HG02798 (cell line): Measurements from ENCODE around the gene SSBP4.
"Not testable (repeated sequence)": the region's sequence is repeated elsewhere in the genome, so short reads cannot be mapped to it uniquely, and the experiment has no call there.

ENCODE experiments used
- ATAC-seq: cut with Tn5 transposase; IDR thresholded peaks from one replicate; pipeline ENCODE4 v1.9.1; 2021; ENCODE audit warnings: mild to moderate bottlenecking; ENCODE audit not compliant: unreplicated experiment, poor library complexity

The SSBP4 gene

GRCh38 chr19:18419195-18419698, at the start of gene SSBP4:
TSS of gene SSBP4 (plus strand) at chr19:18419398. CDS start at chr19:18419649, 251 bp downstream.
- peak; percentile 63 for ATAC-seq

GRCh38 chr19:18373407-18373891, 45.7 kb upstream of the SSBP4 start:
- ATAC-seq = no peak

GRCh38 chr19:18373892-18374629, 45.1 kb upstream of the SSBP4 start:
- ATAC-seq = peak; percentile 87

DNA sequence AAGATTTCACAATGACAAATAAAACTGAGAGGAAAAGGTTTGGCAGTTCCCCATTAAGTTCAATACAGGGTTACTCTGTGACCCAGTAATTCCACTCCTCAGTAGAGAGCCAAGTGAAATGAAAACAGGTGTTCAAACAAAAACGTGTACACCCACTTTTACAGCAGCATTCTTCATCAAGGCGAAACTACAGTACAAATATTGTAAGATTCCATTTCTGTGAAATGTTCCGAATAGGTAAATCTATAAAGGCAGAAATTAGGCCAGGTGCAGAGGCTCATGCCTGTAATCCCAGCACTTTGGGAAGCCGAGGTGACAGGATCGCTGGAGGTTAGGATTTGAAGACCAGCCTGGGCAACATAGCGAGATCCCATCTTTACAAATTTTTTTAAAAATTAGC, 42.2 kb upstream of the SSBP4 start:
- ATAC-seq = no peak

GRCh38 chr19:18379803-18380747, 39.1 kb upstream of the SSBP4 start:
- no peak for ATAC-seq

- no peak for ATAC-seq
Observed at GRCh38 chr19:18380843-18381242, 38.4 kb upstream of the SSBP4 start.

- ATAC-seq = not testable (repeated sequence)
Observed at GRCh38 chr19:18383622-18384021, 35.6 kb upstream of the SSBP4 start.

- ATAC-seq = no peak
Observed at GRCh38 chr19:18384775-18385174, 34.4 kb upstream of the SSBP4 start.

GRCh38 chr19:18385359-18385674, 33.9 kb upstream of the SSBP4 start:
- no peak for ATAC-seq

GRCh38 chr19:18385675-18386542, 33.3 kb upstream of the SSBP4 start, which contains the start of gene GDF15:
TSS of gene GDF15 (plus strand) at chr19:18386158. CDS start at chr19:18386190, 32 bp downstream.
- ATAC-seq = no peak

DNA sequence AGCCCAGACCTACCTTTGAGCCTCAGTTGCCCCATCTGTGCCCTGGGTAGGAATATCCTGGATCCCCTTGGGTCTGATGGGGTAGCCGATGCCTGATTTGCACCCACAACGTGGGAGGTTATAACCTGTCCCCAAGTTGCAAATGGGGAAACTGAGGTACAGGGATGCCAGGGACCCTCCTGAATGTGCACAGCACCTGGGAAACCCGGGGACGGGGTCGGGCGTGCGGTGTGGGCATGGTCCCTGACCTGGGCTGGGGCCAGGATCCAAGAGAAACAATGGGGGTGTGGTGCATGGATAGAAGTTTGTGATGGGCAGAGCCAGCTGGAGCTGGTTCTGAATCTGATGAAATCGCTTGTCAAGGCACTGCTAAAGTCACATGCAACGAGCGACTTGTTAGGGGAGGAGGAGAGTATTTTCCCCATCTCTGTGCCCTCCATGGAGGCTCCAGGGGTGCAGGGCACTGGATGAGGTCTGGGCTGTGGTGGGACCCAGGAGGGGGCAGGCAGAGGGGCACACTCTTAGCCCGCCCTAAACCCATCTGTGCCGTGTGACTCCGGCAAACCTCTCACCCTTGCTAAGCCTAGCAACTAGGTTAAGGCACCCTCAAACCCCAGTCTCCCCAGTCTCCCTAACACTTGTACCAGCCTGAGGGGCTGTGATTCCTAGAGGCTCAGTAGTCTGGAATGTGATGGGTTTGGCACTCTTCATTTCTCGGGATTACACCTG, 32.5 kb upstream of the SSBP4 start:
- ATAC-seq = no peak

DNA sequence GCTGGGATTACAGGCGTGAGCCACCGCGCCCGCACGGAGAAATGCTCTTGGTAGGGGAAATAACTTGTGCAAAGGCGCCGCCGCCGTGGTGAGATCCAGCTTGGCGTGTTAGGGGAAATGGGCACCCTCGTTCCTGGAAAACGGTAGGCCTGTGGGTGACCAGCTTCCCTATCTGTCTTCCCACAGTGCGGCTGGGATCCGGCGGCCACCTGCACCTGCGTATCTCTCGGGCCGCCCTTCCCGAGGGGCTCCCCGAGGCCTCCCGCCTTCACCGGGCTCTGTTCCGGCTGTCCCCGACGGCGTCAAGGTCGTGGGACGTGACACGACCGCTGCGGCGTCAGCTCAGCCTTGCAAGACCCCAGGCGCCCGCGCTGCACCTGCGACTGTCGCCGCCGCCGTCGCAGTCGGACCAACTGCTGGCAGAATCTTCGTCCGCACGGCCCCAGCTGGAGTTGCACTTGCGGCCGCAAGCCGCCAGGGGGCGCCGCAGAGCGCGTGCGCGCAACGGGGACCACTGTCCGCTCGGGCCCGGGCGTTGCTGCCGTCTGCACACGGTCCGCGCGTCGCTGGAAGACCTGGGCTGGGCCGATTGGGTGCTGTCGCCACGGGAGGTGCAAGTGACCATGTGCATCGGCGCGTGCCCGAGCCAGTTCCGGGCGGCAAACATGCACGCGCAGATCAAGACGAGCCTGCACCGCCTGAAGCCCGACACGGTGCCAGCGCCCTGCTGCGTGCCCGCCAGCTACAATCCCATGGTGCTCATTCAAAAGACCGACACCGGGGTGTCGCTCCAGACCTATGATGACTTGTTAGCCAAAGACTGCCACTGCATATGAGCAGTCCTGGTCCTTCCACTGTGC, 30.9 kb upstream of the SSBP4 start:
- peak; percentile 85 for ATAC-seq

- ATAC-seq = no peak
Observed at GRCh38 chr19:18388960-18389725, 30.1 kb upstream of the SSBP4 start.

DNA sequence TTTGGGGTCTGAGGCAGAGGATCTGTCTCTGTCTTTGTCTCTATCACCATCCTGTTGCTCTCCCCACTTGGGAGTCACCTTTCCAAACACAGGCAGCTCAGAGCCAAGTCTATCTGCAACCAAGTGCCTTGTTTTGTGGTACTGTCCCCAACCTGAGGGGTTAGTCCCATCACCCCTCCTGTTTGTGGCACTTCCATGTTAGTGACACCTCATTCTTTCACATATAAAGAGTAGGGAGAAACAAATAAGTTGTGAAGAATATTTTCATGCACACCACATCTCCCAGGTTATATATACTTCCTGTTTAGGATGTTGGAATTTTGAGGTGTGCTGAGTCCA, 29.5 kb upstream of the SSBP4 start:
- no peak for ATAC-seq

GRCh38 chr19:18390065-18390907, 28.9 kb upstream of the SSBP4 start:
- ATAC-seq = no peak

DNA sequence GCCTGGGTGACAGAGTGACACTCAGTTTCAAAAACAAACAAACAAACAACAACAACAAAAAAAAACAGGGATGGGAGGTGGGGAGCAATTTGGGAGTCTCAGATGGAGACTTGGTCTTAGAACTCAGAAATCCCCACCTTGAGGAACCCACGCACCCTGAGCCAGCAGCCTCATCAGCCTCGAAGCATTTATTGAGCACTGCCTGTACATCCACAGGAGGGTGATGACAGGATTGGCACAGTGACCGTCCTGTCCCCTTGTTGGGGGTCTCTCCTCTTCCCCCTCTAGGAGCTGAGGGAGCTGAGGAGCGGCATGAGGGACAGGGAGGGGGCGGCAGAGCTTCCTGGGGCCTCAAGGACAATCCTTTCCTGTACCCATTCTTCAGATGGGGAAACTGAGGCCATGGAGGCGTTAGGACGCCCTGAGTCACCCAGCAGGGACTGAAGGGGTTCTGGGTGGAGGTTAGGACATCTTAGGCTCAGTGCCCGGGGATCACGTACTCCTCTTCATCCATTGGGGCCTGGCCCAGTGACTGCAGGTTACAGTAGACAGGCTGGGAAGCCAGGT, 27.6 kb upstream of the SSBP4 start:
- ATAC-seq = no peak

DNA sequence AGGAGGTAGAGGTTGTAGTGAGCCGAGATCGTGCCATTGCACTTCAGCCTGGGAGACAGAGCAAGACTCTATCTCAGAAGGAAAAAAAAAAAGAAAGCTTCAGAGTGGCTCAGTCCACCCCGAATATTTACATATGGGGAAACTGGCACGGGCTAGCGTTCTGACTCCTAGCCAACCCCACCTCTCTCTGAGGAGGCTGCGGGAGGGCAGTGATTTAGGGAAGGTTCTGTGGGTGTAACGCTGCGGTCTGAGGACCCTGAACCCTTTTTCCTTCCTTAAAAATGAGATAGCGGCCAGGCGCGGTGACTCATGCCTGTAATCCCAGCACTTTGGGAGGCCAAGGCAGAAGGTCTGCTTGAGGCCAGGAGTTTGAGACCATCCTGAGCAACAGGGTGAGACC, 26.8 kb upstream of the SSBP4 start:
- no peak for ATAC-seq
